HG03175 (cell line): ENCODE measurements around the gene TRAM2.

ENCODE experiments used
- ATAC-seq: cut with Tn5 transposase; IDR thresholded peaks from one replicate; pipeline ENCODE4 v1.9.1; 2021; ENCODE audit warnings: mild to moderate bottlenecking, moderate library complexity; ENCODE audit not compliant: unreplicated experiment

The TRAM2 gene

GRCh38 chr6:52548999-52549398 is 27.9 kb downstream of the TRAM2 start:
- ATAC-seq, result no peak

GRCh38 chr6:52548353-52548713 is 28.5 kb downstream of the TRAM2 start:
- ATAC-seq, result no peak

GRCh38 chr6:52547647-52548352 is 29.1 kb downstream of the TRAM2 start:
- no peak for ATAC-seq

GRCh38 chr6:52546678-52547077 is 30.2 kb downstream of the TRAM2 start:
- ATAC-seq, result peak; percentile 82

GRCh38 chr6:52546192-52546591 is 30.7 kb downstream of the TRAM2 start:
- peak; percentile 35 for ATAC-seq

GRCh38 chr6:52545406-52546119 is 31.3 kb downstream of the TRAM2 start:
- no peak for ATAC-seq

- ATAC-seq, result no peak
These were observed 32.1 kb downstream of the TRAM2 start for GRCh38 chr6:52544602-52545405.

GRCh38 chr6:52543729-52544601 is 32.9 kb downstream of the TRAM2 start:
- no peak for ATAC-seq

- ATAC-seq, result no peak
These were observed 33.6 kb downstream of the TRAM2 start for GRCh38 chr6:52543262-52543661.

- ATAC-seq, result no peak
These were observed 35.7 kb downstream of the TRAM2 start for GRCh38 chr6:52541135-52541534.

- no peak for ATAC-seq
These were observed 36.5 kb downstream of the TRAM2 start for GRCh38 chr6:52540286-52540902.

GRCh38 chr6:52539607-52540006 is 37.3 kb downstream of the TRAM2 start:
- ATAC-seq, result no peak

GRCh38 chr6:52538901-52539354 is 37.9 kb downstream of the TRAM2 start:
- no peak for ATAC-seq

- ATAC-seq, result no peak
These were observed 38.5 kb downstream of the TRAM2 start for GRCh38 chr6:52538252-52538900.

- peak; percentile 67 for ATAC-seq
These were observed 39.7 kb downstream of the TRAM2 start for GRCh38 chr6:52537001-52537753.

- ATAC-seq, result peak; percentile 31
These were observed 40.4 kb downstream of the TRAM2 start for GRCh38 chr6:52536424-52536916.

- no peak for ATAC-seq
These were observed 41.0 kb downstream of the TRAM2 start for GRCh38 chr6:52535711-52536423.

- no peak for ATAC-seq
These were observed 41.9 kb downstream of the TRAM2 start for GRCh38 chr6:52534966-52535390.
